Measurements from ENCODE around the gene ZNF236.

Gene ZNF236

GRCh38 chr18:76785872-76786271, 36.5 kb upstream of the ZNF236 start:
- no peaks in the 10 kb centered on the region for H3F3A ChIP-seq (ENCODE audit: insufficient read depth)
- H3K27me3 ChIP-seq (ENCODE audit: low read length): no peaks in the 10 kb centered on the region
- no peak overlapping the region for H3K4me3 ChIP-seq (ENCODE audit: insufficient read depth, low read length, poor library complexity, severe bottlenecking)
- H3K9me3 ChIP-seq (ENCODE audit: insufficient read depth, low read length): no peaks in the 10 kb centered on the region
- no peak for TF ChIP-seq EZH2phosphoT487 (conservative IDR thresholded peaks at IDR 0.05; ENCODE audit: low read length)
- no peak for TF ChIP-seq CTCF (IDR thresholded peaks at IDR 0.05; ENCODE audit: insufficient read depth, low read length, poor library complexity, severe bottlenecking)
- H3K79me2 ChIP-seq (ENCODE audit: insufficient read depth, low read length): no peaks in the 10 kb centered on the region
- no peak overlapping the region for H3K9ac ChIP-seq (ENCODE audit: low read length)
- no peak overlapping the region for H2AFZ ChIP-seq (ENCODE audit: low read depth, low read length, severe bottlenecking)
- H3K9me2 ChIP-seq (replicated peaks; ENCODE audit: insufficient read depth, low read length): no peaks in the 10 kb centered on the region
- no peak overlapping the region for H3K27ac ChIP-seq (ENCODE audit: low read depth, low read length)
- H4K20me1 ChIP-seq (ENCODE audit: low read depth, low read length): no peaks in the 10 kb centered on the region
- H3K4me2 ChIP-seq (ENCODE audit: low read depth, low read length, poor library complexity, severe bottlenecking): no peak overlapping the region
- H3K36me3 ChIP-seq (ENCODE audit: low read length): no peaks in the 10 kb centered on the region

GRCh38 chr18:76788571-76789317, 33.6 kb upstream of the ZNF236 start:
- H2AFZ ChIP-seq (ENCODE audit: low read depth, low read length, severe bottlenecking): no peak overlapping the region
- H3K4me2 ChIP-seq (ENCODE audit: low read depth, low read length, poor library complexity, severe bottlenecking): no peak overlapping the region
- no peaks in the 10 kb centered on the region for H3K36me3 ChIP-seq (ENCODE audit: low read length)
- no peaks in the 10 kb centered on the region for H3F3A ChIP-seq (ENCODE audit: insufficient read depth)
- H3K79me2 ChIP-seq (ENCODE audit: insufficient read depth, low read length): no peaks in the 10 kb centered on the region
- H3K9me3 ChIP-seq (ENCODE audit: insufficient read depth, low read length): no peaks in the 10 kb centered on the region
- no peak overlapping the region for H3K4me3 ChIP-seq (ENCODE audit: insufficient read depth, low read length, poor library complexity, severe bottlenecking)
- TF ChIP-seq CTCF (IDR thresholded peaks at IDR 0.05; ENCODE audit: insufficient read depth, low read length, poor library complexity, severe bottlenecking) (no peak), EZH2phosphoT487 (conservative IDR thresholded peaks at IDR 0.05; ENCODE audit: low read length) (no peak)
- H3K9ac ChIP-seq (ENCODE audit: low read length): no peak overlapping the region
- no peak overlapping the region for H3K27ac ChIP-seq (ENCODE audit: low read depth, low read length)
- no peaks in the 10 kb centered on the region for H3K27me3 ChIP-seq (ENCODE audit: low read length)
- no peaks in the 10 kb centered on the region for H3K9me2 ChIP-seq (replicated peaks; ENCODE audit: insufficient read depth, low read length)
- H4K20me1 ChIP-seq (ENCODE audit: low read depth, low read length): no peaks in the 10 kb centered on the region

GRCh38 chr18:76791106-76791505, 31.3 kb upstream of the ZNF236 start:
- Histone ChIP-seq H2AFZ (ENCODE audit: low read depth, low read length, severe bottlenecking) (no peak overlapping the region), H3K4me2 (ENCODE audit: low read depth, low read length, poor library complexity, severe bottlenecking) (no peak overlapping the region), H3K9me2 (replicated peaks; ENCODE audit: insufficient read depth, low read length) (no peaks in the 10 kb centered on the region), H3K9ac (ENCODE audit: low read length) (no peak overlapping the region), H3K27me3 (ENCODE audit: low read length) (no peaks in the 10 kb centered on the region), H4K20me1 (ENCODE audit: low read depth, low read length) (no peaks in the 10 kb centered on the region), H3K36me3 (ENCODE audit: low read length) (no peaks in the 10 kb centered on the region), H3K4me3 (ENCODE audit: insufficient read depth, low read length, poor library complexity, severe bottlenecking) (no peak overlapping the region), H3K27ac (ENCODE audit: low read depth, low read length) (no peak overlapping the region), H3K79me2 (ENCODE audit: insufficient read depth, low read length) (no peaks in the 10 kb centered on the region), H3K9me3 (ENCODE audit: insufficient read depth, low read length) (no peaks in the 10 kb centered on the region), H3F3A (ENCODE audit: insufficient read depth) (no peaks in the 10 kb centered on the region)
- TF ChIP-seq CTCF (IDR thresholded peaks at IDR 0.05; ENCODE audit: insufficient read depth, low read length, poor library complexity, severe bottlenecking) (no peak), EZH2phosphoT487 (conservative IDR thresholded peaks at IDR 0.05; ENCODE audit: low read length) (no peak)

Measured in SU-DHL-6 (cell line).